Trophoblast cell (in vitro differentiated cells and primary cell): ENCODE results near the gene WBP1.

ENCODE experiments used
- DNase-seq, 2 donors: peaks; one replicate each; pipeline ENCODE4 v3.0.0-alpha.2; 2016
- H2AFZ ChIP-seq: 2 replicates; pipeline ENCODE4 v1.6.1; 2013; ENCODE audit warnings: low read length, moderate library complexity, mild to moderate bottlenecking; ENCODE audit not compliant: insufficient read depth, poor library complexity
- H2AK5ac ChIP-seq: 2 replicates; pipeline ENCODE4 v1.6.1; 2013; ENCODE audit warnings: mild to moderate bottlenecking, low read length
- H2BK120ac ChIP-seq: 2 replicates; pipeline ENCODE4 v1.6.1; 2013; ENCODE audit warnings: low read length, mild to moderate bottlenecking, moderate library complexity; ENCODE audit not compliant: insufficient read depth, poor library complexity
- H2BK12ac ChIP-seq: 2 replicates; pipeline ENCODE4 v1.6.1; 2013; ENCODE audit warnings: mild to moderate bottlenecking, low read length, moderate library complexity
- H2BK5ac ChIP-seq: 2 replicates; pipeline ENCODE4 v1.6.1; 2013; ENCODE audit warnings: low read length, low read depth, moderate library complexity, mild to moderate bottlenecking; ENCODE audit not compliant: poor library complexity
- H3K14ac ChIP-seq: 2 replicates; pipeline ENCODE4 v1.6.1; 2013; ENCODE audit warnings: mild to moderate bottlenecking, low read length
- H3K18ac ChIP-seq: 2 replicates; pipeline ENCODE4 v1.6.1; 2013; ENCODE audit warnings: mild to moderate bottlenecking, low read length
- H3K23ac ChIP-seq: 2 replicates; pipeline ENCODE4 v1.6.1; 2013; ENCODE audit warnings: low read length
- H3K27ac ChIP-seq: 2 replicates; pipeline ENCODE4 v1.5.1; 2013; ENCODE audit warnings: low read depth, mild to moderate bottlenecking, inconsistent platforms, low read length, moderate library complexity
- H3K27me3 ChIP-seq: 2 replicates; pipeline ENCODE4 v1.6.1; 2013; ENCODE audit warnings: inconsistent platforms, mild to moderate bottlenecking, low read length, moderate library complexity; ENCODE audit not compliant: insufficient read depth
- H3K36me3 ChIP-seq, 2 experiments: 1 replicate in 1 of 2; 2 replicates in 1 of 2; pipeline ENCODE4 v1.6.1; 2013; ENCODE audit warnings: low read length in 2 of 2, mild to moderate bottlenecking in 2 of 2, moderate library complexity in 1 of 2; ENCODE audit not compliant: insufficient read depth in 2 of 2, control insufficient read depth in 1 of 2
- H3K4ac ChIP-seq: 2 replicates; pipeline ENCODE4 v1.6.1; 2013; ENCODE audit warnings: low read depth, mild to moderate bottlenecking, low read length, moderate library complexity
- H3K4me1 ChIP-seq, 2 experiments: 1 replicate in 1 of 2; 2 replicates in 1 of 2; pipeline ENCODE4 v1.6.1; 2013; ENCODE audit warnings: low read length in 2 of 2, mild to moderate bottlenecking in 2 of 2, moderate library complexity in 1 of 2; ENCODE audit not compliant: insufficient read depth in 2 of 2, control insufficient read depth in 1 of 2
- H3K4me2 ChIP-seq: 2 replicates; pipeline ENCODE4 v1.6.1; 2013; ENCODE audit warnings: inconsistent platforms, mild to moderate bottlenecking, low read length, moderate library complexity
- H3K4me3 ChIP-seq: 2 replicates; pipeline ENCODE4 v1.5.1; 2013; ENCODE audit warnings: mild to moderate bottlenecking, low read depth, low read length, inconsistent platforms
- H3K79me1 ChIP-seq: one replicate; pipeline ENCODE4 v1.6.1; 2013; ENCODE audit warnings: low read length
- H3K79me2 ChIP-seq: 2 replicates; pipeline ENCODE4 v1.6.1; 2013; ENCODE audit warnings: low read length, mild to moderate bottlenecking; ENCODE audit not compliant: control insufficient read depth, insufficient read depth, poor library complexity
- H3K9ac ChIP-seq: 2 replicates; pipeline ENCODE4 v1.6.1; 2013; ENCODE audit warnings: mild to moderate bottlenecking, low read length
- H3K9me3 ChIP-seq: 2 replicates; pipeline ENCODE4 v1.6.1; 2013; ENCODE audit warnings: low read depth, mild to moderate bottlenecking, control low read depth, inconsistent platforms, low read length; ENCODE audit not compliant: insufficient read depth
- H4K12ac ChIP-seq: 2 replicates; pipeline ENCODE4 v1.6.1; 2013; ENCODE audit warnings: low read depth, mild to moderate bottlenecking, low read length, moderate library complexity
- H4K8ac ChIP-seq: 2 replicates; pipeline ENCODE4 v1.6.1; 2013; ENCODE audit warnings: low read depth, mild to moderate bottlenecking, low read length, moderate library complexity
- H4K91ac ChIP-seq: one replicate; pipeline ENCODE4 v1.6.1; 2013; ENCODE audit warnings: low read depth, mild to moderate bottlenecking, low read length, moderate library complexity
- WGBS: extraction: QIAGEN DNeasy Blood & Tissue Kit; methylation state at CpG from one replicate; pipeline ENCODE4 v1.1.7; 2013; ENCODE audit warnings: missing lambda C conversion rate; ENCODE audit not compliant: insufficient read length, insufficient coverage; ENCODE audit errors: extremely low coverage; 5-methylcytosine and 5-hydroxymethylcytosine counted together

Gene WBP1

DNA sequence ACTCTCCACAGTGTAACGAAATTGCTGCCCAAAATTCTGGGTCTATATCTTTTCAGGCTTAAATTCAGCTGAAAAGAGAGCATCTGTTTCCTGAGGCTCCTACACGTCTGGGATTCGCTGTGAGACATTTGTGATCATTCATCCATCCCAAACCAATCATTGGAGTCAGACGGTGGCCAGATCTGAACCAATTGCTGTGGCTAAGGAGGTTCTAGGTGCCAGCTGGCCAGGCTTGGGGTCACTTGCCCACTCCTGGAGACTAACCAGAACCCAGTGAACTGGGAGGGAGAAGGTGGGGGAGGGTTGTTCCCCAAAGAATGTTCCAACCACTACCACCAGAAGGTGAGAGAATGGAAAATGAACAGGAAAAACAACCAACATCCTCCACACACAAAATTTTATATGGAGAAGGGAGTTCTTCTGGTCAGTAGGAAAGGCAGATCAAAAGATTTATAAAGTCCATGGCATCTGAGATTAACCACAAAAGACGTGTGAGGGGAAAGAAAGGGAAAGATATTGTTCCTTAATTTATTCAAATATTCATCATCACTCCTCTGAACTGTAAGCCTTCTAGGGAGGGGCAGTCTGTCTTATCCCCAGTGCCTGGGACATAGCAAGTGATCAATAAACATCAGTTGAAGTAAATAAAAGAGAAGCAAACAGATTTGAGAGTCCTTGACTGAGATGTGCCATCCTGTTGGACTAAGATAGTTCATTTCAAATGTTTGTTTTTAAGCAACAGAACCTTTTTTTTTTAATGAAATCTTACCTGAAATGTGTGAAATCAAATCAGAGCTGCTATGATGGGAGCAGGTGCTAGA is 13.5 kb upstream of the WBP1 start:
- H3K9ac ChIP-seq, result no peak overlapping the region
- no peak overlapping the region for H2BK120ac ChIP-seq
- H4K8ac ChIP-seq, result no peak overlapping the region
- H2BK12ac ChIP-seq, result no peak overlapping the region
- H3K4ac ChIP-seq, result no peak overlapping the region
- no peak overlapping the region for H2AK5ac ChIP-seq
- H3K9me3 ChIP-seq, result no peaks in the 10 kb centered on the region
- no peaks in the 10 kb centered on the region for H3K36me3 ChIP-seq
- no peak overlapping the region for H4K12ac ChIP-seq
- no peak overlapping the region for H4K91ac ChIP-seq
- no peak overlapping the region for H2BK5ac ChIP-seq
- H3K4me3 ChIP-seq, result no peak overlapping the region
- H3K18ac ChIP-seq, result no peak overlapping the region
- H2AFZ ChIP-seq, result no peak overlapping the region
- no peak overlapping the region for H3K4me2 ChIP-seq
- peaks cover 23% of the 10 kb centered on the region for H3K79me1 ChIP-seq
- H3K4me1 ChIP-seq, result peaks cover 3 to 7% of the 10 kb centered on the region in 2 experiments
- H3K79me2 ChIP-seq, result peaks cover 18% of the 10 kb centered on the region
- no peak overlapping the region for H3K14ac ChIP-seq
- H3K27ac ChIP-seq, result no peak overlapping the region
- H3K23ac ChIP-seq, result no peak overlapping the region
- no CpG with 5 or more reads among the region's 5 CpGs for WGBS
- no peak for DNase-seq
- H3K27me3 ChIP-seq, result no peaks in the 10 kb centered on the region

DNA sequence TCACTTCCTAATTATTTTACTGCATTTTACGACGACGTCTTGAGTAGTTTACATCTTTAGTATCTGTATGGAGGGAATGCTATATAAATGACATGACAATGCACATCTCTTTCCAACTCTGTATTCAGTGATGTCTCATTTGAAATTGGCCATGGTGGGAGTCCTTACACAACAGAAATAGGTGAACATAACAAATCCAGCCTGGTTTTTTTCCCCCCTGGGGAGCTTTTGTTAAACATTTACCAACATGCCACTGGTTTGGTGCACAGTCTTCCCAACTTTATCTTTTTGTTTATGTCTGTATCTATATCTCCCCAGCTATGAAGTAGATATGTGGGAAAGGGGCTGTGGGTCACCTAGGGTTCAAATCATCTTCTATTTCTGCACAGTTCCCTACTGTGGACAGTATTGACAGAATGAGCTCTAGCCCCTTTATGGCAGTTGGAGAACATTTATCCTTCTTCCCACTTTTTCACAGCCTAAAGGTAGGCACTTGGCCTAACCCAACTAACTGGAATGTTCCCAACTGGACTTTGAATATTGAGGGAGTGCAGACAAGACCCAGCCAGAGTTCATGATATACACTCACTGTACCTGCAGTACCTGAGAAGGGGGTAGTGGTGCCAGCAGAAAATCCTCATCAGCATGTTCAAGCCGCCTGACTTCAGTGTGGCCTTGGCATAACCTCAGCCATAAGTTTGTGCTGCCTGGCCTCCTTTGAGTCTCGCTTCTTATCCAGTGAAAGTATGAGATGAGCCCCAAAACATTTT is 10.8 kb upstream of the WBP1 start:
- Histone ChIP-seq H3K4me3 (no peak overlapping the region), H3K9ac (no peak overlapping the region), H2BK12ac (no peak overlapping the region), H2AK5ac (no peak overlapping the region), H3K23ac (no peak overlapping the region), H4K12ac (no peak overlapping the region), H2BK5ac (no peak overlapping the region), H3K79me1 (no peaks in the 10 kb centered on the region), H3K79me2 (no peaks in the 10 kb centered on the region), H3K27ac (no peak overlapping the region), H4K91ac (no peak overlapping the region), H2BK120ac (no peak overlapping the region), H4K8ac (no peak overlapping the region), H3K14ac (no peak overlapping the region), H3K36me3 (no peaks in the 10 kb centered on the region), H3K4me1 (peaks cover 0 to 1% of the 10 kb centered on the region in 2 experiments), H3K9me3 (no peaks in the 10 kb centered on the region), H3K18ac (no peak overlapping the region), H3K4ac (no peak overlapping the region), H3K4me2 (no peak overlapping the region), H3K27me3 (no peaks in the 10 kb centered on the region), H2AFZ (no peak overlapping the region)
- WGBS, result no CpG with 5 or more reads among the region's 5 CpGs
- no peak for DNase-seq

DNA sequence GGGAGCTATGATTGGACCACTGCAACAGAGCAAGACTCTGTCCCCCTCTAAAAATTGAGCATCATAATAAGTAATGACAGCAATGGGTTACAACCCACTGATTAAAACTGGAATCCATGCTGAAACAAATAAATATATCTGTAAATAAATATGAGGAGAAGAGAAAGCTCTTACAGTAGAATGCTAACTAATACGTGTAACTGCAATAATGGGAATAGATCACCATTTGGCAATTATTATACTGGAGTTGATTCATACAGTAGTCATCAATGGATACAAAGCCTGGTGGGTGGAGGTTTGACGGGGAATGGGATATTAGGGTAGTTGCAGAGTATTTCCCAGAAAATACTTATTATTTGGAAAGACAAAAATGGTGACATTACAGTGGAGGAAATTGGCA is 9.5 kb upstream of the WBP1 start:
- H3K18ac ChIP-seq, result no peak overlapping the region

DNA sequence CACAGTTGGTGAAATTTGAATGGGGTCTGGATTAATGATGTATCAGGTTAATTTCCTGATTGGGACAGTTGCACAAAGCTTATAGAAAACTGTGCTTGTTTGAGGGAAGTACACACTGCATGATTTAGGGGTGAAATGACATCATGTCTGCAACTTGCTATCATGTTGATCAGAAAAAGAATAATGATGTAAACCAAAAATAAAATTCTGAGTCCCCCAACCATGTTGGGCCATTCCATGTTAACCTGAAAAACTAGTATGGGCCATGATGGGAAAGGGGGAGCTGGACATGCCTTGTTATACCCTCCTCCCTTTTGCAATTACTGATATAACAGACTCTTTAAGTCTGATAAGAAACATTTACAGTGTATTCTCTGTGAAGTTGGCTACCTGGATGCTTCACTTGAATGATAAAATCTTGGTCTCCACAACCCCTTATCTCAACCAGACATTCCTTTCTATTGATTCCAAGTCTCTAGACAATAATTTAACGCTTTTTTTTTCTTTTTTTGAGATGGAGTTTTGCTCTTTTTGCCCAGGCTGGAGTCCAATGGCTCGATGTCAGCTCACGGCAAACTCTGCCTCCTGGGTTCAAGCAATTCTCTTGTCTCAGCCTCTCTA is 7.6 kb upstream of the WBP1 start:
- WGBS, result no CpG with 5 or more reads among the region's 3 CpGs
- Histone ChIP-seq H3K14ac (no peak overlapping the region), H3K27ac (peak overlapping the region; percentile 39), H2AK5ac (no peak overlapping the region), H2BK12ac (no peak overlapping the region), H3K36me3 (no peaks in the 10 kb centered on the region), H2BK5ac (no peak overlapping the region), H2BK120ac (no peak overlapping the region), H3K79me2 (no peaks in the 10 kb centered on the region), H2AFZ (no peak overlapping the region), H4K91ac (no peak overlapping the region), H3K9ac (no peak overlapping the region), H3K4me1 (peaks cover 4 to 5% of the 10 kb centered on the region in 2 experiments), H3K18ac (no peak overlapping the region), H3K23ac (no peak overlapping the region), H3K27me3 (no peaks in the 10 kb centered on the region), H3K9me3 (no peaks in the 10 kb centered on the region), H4K8ac (no peak overlapping the region), H3K79me1 (no peaks in the 10 kb centered on the region), H3K4ac (no peak overlapping the region), H3K4me3 (no peak overlapping the region), H4K12ac (no peak overlapping the region), H3K4me2 (no peak overlapping the region)
- peak; percentile 56 to 92 for DNase-seq

More for the DNA sequence above, 9.5 kb upstream of the WBP1 start:
- Histone ChIP-seq H2BK5ac (no peak overlapping the region), H2AK5ac (no peak overlapping the region), H3K27ac (no peak overlapping the region), H3K4me3 (no peak overlapping the region), H3K79me1 (no peaks in the 10 kb centered on the region), H3K27me3 (no peaks in the 10 kb centered on the region), H4K12ac (no peak overlapping the region), H3K14ac (no peak overlapping the region), H4K8ac (no peak overlapping the region), H2BK120ac (no peak overlapping the region), H3K4me2 (no peak overlapping the region), H3K79me2 (no peaks in the 10 kb centered on the region), H4K91ac (no peak overlapping the region), H3K4me1 (no peaks in the 10 kb centered on the region), H3K9me3 (no peaks in the 10 kb centered on the region), H2AFZ (no peak overlapping the region), H3K9ac (no peak overlapping the region), H3K4ac (no peak overlapping the region), H3K23ac (no peak overlapping the region), H3K36me3 (no peaks in the 10 kb centered on the region), H2BK12ac (no peak overlapping the region)
- no peak for DNase-seq
- WGBS, result no CpG with 5 or more reads among the region's 2 CpGs
